ENCODE results near the gene ZNF560. TPM values are rescaled to one million over a fixed set of nuclear protein-coding genes. Genes with fewer than 3 reads are reported as not detected.

ZNF560 gene
- total and polyA plus RNA-seq, 2 of the 13 experiments (the other 11 are each of a cell fraction or from before 2014, with no cell fraction given): not detected

GRCh38 chr19:9538183-9539058 is 40.0 kb upstream of the ZNF560 start, which contains the start of gene ZNF426 (continued):
- TF ChIP-seq, protein P1, sequence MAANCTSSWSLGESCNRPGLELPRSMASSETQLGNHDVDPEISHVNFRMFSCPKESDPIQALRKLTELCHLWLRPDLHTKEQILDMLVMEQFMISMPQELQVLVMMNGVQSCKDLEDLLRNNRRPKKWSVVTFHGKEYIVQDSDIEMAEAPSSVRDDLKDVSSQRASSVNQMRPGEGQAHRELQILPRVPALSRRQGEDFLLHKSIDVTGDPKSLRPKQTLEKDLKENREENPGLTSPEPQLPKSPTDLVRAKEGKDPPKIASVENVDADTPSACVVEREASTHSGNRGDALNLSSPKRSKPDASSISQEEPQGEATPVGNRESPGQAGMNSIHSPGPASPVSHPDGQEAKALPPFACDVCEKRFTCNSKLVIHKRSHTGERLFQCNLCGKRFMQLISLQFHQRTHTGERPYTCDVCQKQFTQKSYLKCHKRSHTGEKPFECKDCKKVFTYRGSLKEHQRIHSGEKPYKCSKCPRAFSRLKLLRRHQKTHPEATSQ (CRISPR knock-in tag; IDR thresholded peaks at IDR 0.05; ENCODE audit: borderline replicate concordance): 0 out of 2 replicates have a peak, but pooled peaks have one; percentile 40
- peak; percentile 84 for TF ChIP-seq NKX3-1 (CRISPR knock-in tag; IDR thresholded peaks at IDR 0.05)
- TF ChIP-seq ZNF557 (CRISPR knock-in tag; IDR thresholded peaks at IDR 0.05): no peak
- TF ChIP-seq NR2F6 (IDR thresholded peaks at IDR 0.05): no peak
- TF ChIP-seq NR2F6 (CRISPR knock-in tag; IDR thresholded peaks at IDR 0.05): no peak
- TF ChIP-seq MED13 (CRISPR knock-in tag; IDR thresholded peaks at IDR 0.05): 0 out of 2 replicates have a peak, but pooled peaks have one; percentile 25
- no peak for TF ChIP-seq SRSF9 (IDR thresholded peaks at IDR 0.05; ENCODE audit: borderline replicate concordance, insufficient read depth, low read depth, low read length, poor library complexity, severe bottlenecking)
- peak; percentile 75; the same call in 1 of the 2 replicates for TF ChIP-seq SIN3B (IDR thresholded peaks at IDR 0.05; ENCODE audit: low read length)
- TF ChIP-seq, protein P2, sequence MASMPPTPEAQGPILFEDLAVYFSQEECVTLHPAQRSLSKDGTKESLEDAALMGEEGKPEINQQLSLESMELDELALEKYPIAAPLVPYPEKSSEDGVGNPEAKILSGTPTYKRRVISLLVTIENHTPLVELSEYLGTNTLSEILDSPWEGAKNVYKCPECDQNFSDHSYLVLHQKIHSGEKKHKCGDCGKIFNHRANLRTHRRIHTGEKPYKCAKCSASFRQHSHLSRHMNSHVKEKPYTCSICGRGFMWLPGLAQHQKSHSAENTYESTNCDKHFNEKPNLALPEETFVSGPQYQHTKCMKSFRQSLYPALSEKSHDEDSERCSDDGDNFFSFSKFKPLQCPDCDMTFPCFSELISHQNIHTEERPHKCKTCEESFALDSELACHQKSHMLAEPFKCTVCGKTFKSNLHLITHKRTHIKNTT (CRISPR knock-in tag; IDR thresholded peaks at IDR 0.05): no peak
- TF ChIP-seq SRSF1 (optimal IDR thresholded peaks at IDR 0.05; ENCODE audit: low read depth, low read length): peak; percentile 65
- TF ChIP-seq ZNF24 (IDR thresholded peaks at IDR 0.05): no peak
- TF ChIP-seq ZNF230 (CRISPR knock-in tag; IDR thresholded peaks at IDR 0.05): 0 out of 2 replicates have a peak, but pooled peaks have one; percentile 37
- TF ChIP-seq BORCS8-MEF2B (CRISPR knock-in tag; IDR thresholded peaks at IDR 0.05): peak; percentile 91
- peak; percentile 85 for TF ChIP-seq ZNF256 (CRISPR knock-in tag; conservative IDR thresholded peaks at IDR 0.05)
